Suppressor macrophage treated with lipopolysaccharide for 4 hours (primary cell): ENCODE results near the gene CNGA4.
"Not testable (repeated sequence)": the region's sequence is repeated elsewhere in the genome, so short reads cannot be mapped to it uniquely, and the experiment has no call there.

Experiments
- DNase-seq: peaks from one replicate; pipeline ENCODE4 v3.0.0-alpha.2; 2020

The CNGA4 gene

GRCh38 chr11:6269994-6270393 lies 31.1 kb downstream of the CNGA4 start:
- DNase-seq = no peak

DNA sequence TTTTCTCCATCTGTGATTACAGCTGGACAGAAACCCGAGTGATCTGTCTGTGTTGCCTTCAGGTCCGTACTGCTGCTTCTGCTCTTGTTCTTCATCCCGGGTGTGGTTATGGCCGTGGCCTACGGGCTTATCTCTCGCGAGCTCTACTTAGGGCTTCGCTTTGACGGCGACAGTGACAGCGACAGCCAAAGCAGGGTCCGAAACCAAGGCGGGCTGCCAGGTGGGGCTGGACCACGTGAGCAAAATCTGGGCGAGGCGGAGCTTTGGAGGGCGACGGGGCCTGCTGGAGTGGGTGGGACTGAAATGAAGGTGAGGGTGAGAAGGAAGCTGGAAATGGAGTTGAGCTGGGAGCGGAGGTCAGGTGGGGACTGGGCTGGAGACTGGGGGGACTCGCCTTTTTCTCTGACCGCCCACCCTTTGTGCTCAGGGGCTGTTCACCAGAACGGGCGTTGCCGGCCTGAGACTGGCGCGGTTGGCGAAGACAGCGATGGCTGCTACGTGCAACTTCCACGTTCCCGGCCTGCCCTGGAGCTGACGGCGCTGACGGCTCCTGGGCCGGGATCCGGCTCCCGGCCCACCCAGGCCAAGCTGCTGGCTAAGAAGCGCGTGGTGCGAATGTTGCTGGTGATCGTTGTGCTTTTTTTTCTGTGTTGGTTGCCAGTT lies 31.8 kb downstream of the CNGA4 start:
- no peak for DNase-seq

DNA sequence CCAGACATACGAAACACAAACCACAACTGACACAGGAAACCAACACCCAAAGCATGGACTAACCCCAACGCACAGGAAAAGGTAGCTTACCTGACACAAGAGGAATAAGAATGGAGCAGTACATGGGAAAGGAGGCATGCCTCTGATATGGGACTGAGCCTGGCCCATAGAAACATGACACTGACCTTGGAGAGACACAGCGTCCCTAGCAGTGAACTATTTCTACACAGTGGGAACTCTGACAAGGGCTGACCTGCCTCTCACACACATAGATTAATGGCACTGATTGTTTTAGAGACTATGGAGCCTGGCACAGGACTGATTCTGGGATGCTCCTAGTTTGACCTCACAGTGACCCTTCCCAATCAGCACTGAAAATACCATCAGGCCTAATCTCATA lies 32.7 kb downstream of the CNGA4 start:
- DNase-seq = no peak

- DNase-seq = no peak
Observed at GRCh38 chr11:6273188-6273587, 34.3 kb downstream of the CNGA4 start.

DNA sequence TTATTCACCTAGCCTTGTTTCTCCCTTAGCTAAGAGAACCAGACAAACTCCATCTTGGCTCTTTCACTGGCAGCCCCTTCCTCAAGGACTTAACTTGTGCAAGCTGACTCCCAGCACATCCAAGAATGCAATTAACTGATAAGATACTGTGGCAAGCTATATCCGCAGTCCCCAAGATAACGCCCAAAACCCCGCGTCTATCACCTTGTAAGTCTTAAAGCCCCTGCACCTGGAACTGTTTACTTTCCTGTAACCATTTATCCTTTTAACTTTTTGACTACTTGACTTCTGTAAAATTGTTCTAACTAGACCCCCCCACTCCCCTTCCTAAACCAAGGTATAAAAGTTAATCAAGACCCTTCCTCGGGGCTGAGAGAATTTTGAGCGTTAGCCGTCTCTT lies 41.9 kb downstream of the CNGA4 start:
- not testable (repeated sequence) for DNase-seq

- DNase-seq = no peak
Observed at GRCh38 chr11:6283453-6284023, 44.6 kb downstream of the CNGA4 start.

- DNase-seq = no peak
Observed at GRCh38 chr11:6284250-6284649, 45.4 kb downstream of the CNGA4 start.

DNA sequence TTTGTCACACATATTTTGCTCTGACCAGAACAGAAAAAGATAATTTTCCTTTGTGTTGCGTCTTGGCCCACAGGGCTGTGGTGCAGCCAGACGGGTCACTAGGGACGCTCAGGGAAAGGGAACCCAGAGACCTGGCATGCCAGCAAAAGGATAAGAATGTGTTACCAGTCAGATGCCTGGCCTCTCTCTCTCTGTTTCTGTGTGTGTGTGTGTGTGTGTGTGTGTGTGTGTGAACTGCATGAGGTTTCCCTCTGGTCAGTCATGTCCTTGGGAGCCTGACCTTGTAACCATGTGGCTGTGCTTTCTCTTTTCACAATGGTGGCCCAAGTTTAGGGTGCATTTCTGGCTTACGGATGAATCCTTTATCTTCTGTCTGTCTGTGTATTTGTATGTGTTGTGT lies 46.1 kb downstream of the CNGA4 start:
- no peak for DNase-seq
